Natural killer cell treated with Interleukin-12 subunit alpha and Interleukin-12 subunit beta and Interleukin-15 and Interleukin-18, amount 100 ng/mL, for 72 hours (primary cell): ENCODE results near the gene NUDT3. TPM values are rescaled to one million over a fixed set of nuclear protein-coding genes. Genes with fewer than 3 reads are reported as not detected.

Source experiments
- ATAC-seq, 2 donors: fragments of 150-1000 bp; cut with Tn5 transposase in 1 of 2; sonication (Bioruptor Pico), chemical (Tn5 transposase) in 1 of 2; 2 replicates each; pipeline ENCODE4 v1.10.0; 2021
- DNase-seq: peaks from one replicate; pipeline ENCODE4 v3.0.0; 2022; ENCODE audit warnings: low spot score
- H3K27ac Mint-ChIP-seq, 2 donors: 1 replicate in 1 of 2; 2 replicates in 1 of 2; pipeline ENCODE4 v1.8.0; 2022; ENCODE audit warnings: mixed read lengths in 2 of 2, mild to moderate bottlenecking in 1 of 2, moderate library complexity in 1 of 2
- H3K27me3 Mint-ChIP-seq, 2 donors: 1 replicate in 1 of 2; 2 replicates in 1 of 2; pipeline ENCODE4 v1.8.0; 2022; ENCODE audit warnings: mixed read lengths in 2 of 2
- H3K36me3 Mint-ChIP-seq: one replicate; pipeline ENCODE4 v1.8.0; 2022; ENCODE audit warnings: mixed read lengths
- H3K4me1 Mint-ChIP-seq, 2 donors: 1 replicate in 1 of 2; 2 replicates in 1 of 2; pipeline ENCODE4 v1.8.0; 2022; ENCODE audit warnings: low read depth in 2 of 2, mixed read lengths in 2 of 2, mild to moderate bottlenecking in 1 of 2
- H3K4me3 Mint-ChIP-seq: one replicate; pipeline ENCODE4 v1.8.0; 2022; ENCODE audit warnings: mixed read lengths
- H3K9me3 Mint-ChIP-seq: 2 replicates; pipeline ENCODE4 v1.8.0; 2022; ENCODE audit warnings: mixed read lengths
- total RNA-seq, 2 donors: library from RNA; stranded (reverse); gene quantifications; one replicate each; pipeline ENCODE4 v1.2.3, GENCODE V29; 2022

NUDT3 gene
- total RNA-seq, 2 donors from 2014 or later = 9.2 to 15.4 TPM

GRCh38 chr6:34323300-34323699 is 69.2 kb downstream of the NUDT3 start:
- Mint-ChIP-seq H3K27me3 (no peaks in the 10 kb centered on the region), H3K4me3 (no peak overlapping the region), H3K9me3 (no peaks in the 10 kb centered on the region), H3K36me3 (no peaks in the 10 kb centered on the region), H3K4me1 (peaks cover 6 to 8% of the 10 kb centered on the region in 2 donors), H3K27ac (no peak overlapping the region)
- DNase-seq (no peak), ATAC-seq (no peak)

DNA sequence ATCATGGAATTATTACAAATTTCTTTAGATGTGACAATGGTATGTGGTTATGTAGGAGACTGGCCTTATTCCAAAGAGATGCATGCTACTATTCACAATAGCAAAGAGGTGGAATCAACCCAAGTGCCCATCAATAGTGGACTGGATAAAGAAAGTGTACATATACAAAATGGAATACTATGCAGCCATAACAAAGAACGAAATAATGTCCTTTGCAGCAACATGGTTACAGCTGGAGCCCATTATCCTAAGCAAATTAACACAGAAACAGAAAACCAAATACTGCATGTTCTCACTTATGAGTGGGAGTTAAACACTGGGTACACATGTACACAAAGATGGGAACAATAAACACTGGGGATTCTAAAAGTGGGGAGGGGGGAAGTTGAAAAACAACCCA is 69.7 kb downstream of the NUDT3 start:
- no peaks in the 10 kb centered on the region for H3K27me3 Mint-ChIP-seq
- no peak for DNase-seq
- H3K27ac Mint-ChIP-seq = no peak overlapping the region
- no peaks in the 10 kb centered on the region for H3K9me3 Mint-ChIP-seq
- ATAC-seq = no peak
- H3K4me1 Mint-ChIP-seq = peaks cover 6 to 8% of the 10 kb centered on the region in 2 donors
- H3K36me3 Mint-ChIP-seq = no peaks in the 10 kb centered on the region
- no peak overlapping the region for H3K4me3 Mint-ChIP-seq

DNA sequence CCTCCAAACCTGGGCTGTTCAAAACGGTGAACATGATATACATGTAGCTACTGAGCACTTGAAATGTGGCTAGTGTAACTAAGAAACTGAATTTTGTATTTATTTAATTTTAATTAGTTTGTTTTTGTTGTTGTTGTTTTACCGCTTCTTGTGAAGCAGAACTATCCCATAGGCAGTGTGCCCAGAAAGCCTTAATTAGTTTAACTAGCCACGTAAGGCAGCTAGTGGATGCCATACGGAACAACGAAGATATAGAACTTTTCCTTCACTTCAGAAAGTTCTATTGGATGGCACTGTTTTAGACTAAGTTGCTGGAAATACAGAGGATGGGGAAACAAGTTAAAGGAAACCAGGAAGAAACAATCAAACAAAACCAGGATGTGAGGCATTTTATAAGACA is 70.6 kb downstream of the NUDT3 start:
- no peak overlapping the region for H3K4me3 Mint-ChIP-seq
- H3K27me3 Mint-ChIP-seq = no peaks in the 10 kb centered on the region
- no peaks in the 10 kb centered on the region for H3K9me3 Mint-ChIP-seq
- peaks cover 11 to 12% of the 10 kb centered on the region in 2 donors for H3K4me1 Mint-ChIP-seq
- no peak overlapping the region for H3K27ac Mint-ChIP-seq
- DNase-seq = no peak
- no peak for ATAC-seq
- H3K36me3 Mint-ChIP-seq = no peaks in the 10 kb centered on the region

DNA sequence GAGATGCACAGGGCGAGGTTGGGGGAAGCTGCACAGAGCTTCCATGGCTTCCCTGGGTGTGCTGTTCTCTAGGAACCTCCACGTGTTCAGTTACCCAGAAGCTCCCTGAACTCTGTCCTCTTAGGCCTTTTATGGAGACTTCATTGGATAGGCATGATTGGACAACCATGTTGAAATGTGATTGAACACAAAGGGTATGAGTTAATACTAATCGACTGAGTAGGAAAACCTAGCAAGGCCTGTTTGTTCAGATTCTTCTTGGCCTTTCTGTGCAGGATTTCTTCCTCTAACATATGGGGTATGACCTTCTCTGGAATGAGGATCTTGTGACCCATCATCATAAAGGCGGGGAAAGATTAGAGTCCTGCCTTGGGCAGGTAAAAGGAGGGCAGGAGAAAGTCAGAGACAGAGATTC is 73.0 kb downstream of the NUDT3 start:
- Mint-ChIP-seq H3K27ac (no peak overlapping the region), H3K27me3 (no peaks in the 10 kb centered on the region), H3K36me3 (no peaks in the 10 kb centered on the region), H3K4me3 (no peak overlapping the region), H3K4me1 (peaks cover 23 to 25% of the 10 kb centered on the region in 2 donors), H3K9me3 (no peaks in the 10 kb centered on the region)
- ATAC-seq (no peak), DNase-seq (no peak)

- H3K4me3 Mint-ChIP-seq = no peak overlapping the region
- no peaks in the 10 kb centered on the region for H3K27me3 Mint-ChIP-seq
- H3K4me1 Mint-ChIP-seq = peaks cover 23 to 25% of the 10 kb centered on the region in 2 donors
- DNase-seq (no peak), ATAC-seq (no peak)
- H3K27ac Mint-ChIP-seq = no peak overlapping the region
- H3K9me3 Mint-ChIP-seq = no peaks in the 10 kb centered on the region
- H3K36me3 Mint-ChIP-seq = no peaks in the 10 kb centered on the region
Observed at GRCh38 chr6:34318499-34319470, 73.7 kb downstream of the NUDT3 start.

DNA sequence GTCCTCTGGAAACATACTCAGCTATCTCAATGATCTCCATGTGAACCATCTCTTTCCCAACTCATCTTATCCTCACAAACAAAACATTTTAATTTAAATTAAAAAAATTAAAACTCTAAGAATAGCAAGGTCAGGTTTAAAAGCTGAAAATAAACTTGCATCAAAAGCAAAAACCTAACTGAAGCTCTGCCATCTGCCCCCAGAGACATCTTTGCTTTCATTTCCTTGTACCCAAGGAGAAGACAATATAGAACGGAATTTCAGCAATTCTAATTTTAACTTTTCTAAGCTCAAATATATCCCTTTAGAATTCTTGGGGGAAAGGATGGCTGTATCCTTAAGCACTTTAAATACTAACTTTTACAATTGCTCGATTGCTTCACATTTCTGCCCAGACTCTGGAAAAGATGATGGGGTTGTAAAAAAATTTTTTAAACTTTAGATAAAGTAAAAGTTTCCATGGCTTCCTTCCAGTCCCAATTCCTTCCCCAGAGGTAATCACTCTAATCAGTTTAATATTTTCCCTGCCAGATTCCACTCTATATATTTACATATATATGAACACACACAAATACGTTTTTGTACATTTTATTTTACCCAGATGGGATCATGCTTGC is 74.5 kb downstream of the NUDT3 start:
- Mint-ChIP-seq H3K9me3 (no peaks in the 10 kb centered on the region), H3K27ac (no peak overlapping the region)
- ATAC-seq = no peak

DNA sequence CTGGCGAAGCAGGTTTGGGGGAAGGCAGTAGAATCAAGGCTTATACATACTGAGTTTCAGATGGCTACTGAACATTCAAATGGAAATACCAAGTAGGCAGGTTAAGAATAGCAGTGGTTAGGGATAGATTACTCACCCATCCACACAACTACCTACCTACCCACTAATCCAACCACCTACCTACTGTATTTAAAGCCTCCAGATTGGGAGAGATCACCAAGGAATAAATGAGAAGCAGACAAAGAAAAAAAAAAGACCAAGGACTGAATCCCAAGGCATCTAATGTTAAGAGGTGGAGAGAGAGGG is 75.3 kb downstream of the NUDT3 start:
- Mint-ChIP-seq H3K27ac (no peak overlapping the region), H3K9me3 (no peaks in the 10 kb centered on the region), H3K4me3 (no peak overlapping the region), H3K4me1 (peaks cover 20 to 26% of the 10 kb centered on the region in 2 donors), H3K27me3 (no peaks in the 10 kb centered on the region), H3K36me3 (no peaks in the 10 kb centered on the region)
- no peak for ATAC-seq
- no peak for DNase-seq

More for the DNA sequence above, 74.5 kb downstream of the NUDT3 start:
- H3K4me1 Mint-ChIP-seq = peaks cover 20 to 26% of the 10 kb centered on the region in 2 donors
- no peak for DNase-seq
- H3K36me3 Mint-ChIP-seq = no peaks in the 10 kb centered on the region
- H3K27me3 Mint-ChIP-seq = no peaks in the 10 kb centered on the region
- H3K4me3 Mint-ChIP-seq = no peak overlapping the region

GRCh38 chr6:34316431-34317171 is 75.9 kb downstream of the NUDT3 start:
- H3K9me3 Mint-ChIP-seq = no peaks in the 10 kb centered on the region
- no peak overlapping the region for H3K4me3 Mint-ChIP-seq
- ATAC-seq (no peak), DNase-seq (no peak)
- peak overlapping the region; percentile 23 to 52 for H3K27ac Mint-ChIP-seq
- H3K4me1 Mint-ChIP-seq = peaks cover 20 to 26% of the 10 kb centered on the region in 2 donors
- H3K36me3 Mint-ChIP-seq = no peaks in the 10 kb centered on the region
- H3K27me3 Mint-ChIP-seq = no peaks in the 10 kb centered on the region

DNA sequence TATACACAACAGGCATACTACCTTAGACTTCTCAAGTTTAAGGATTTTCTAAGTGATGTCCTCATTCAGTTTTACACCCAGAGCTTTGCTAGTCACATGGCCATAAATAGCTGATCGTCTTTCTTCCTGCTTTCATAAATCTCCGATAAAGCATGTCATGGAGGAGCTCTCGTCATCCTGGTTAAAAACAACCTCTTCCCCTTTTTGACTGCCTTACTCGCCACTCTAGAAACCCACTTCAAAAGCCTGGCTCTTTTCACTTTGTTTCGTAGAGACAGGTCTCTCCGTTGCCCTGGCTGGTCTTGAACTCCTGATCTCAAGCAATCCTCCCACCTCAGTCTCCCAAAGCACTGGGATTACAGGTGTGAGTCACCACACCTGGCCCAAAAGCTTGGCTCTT is 76.7 kb downstream of the NUDT3 start:
- Mint-ChIP-seq H3K36me3 (no peaks in the 10 kb centered on the region), H3K4me3 (no peak overlapping the region), H3K27me3 (no peaks in the 10 kb centered on the region), H3K4me1 (peaks cover 20 to 26% of the 10 kb centered on the region in 2 donors), H3K9me3 (no peaks in the 10 kb centered on the region), H3K27ac (peak overlapping the region; percentile 23 to 52)
- ATAC-seq (no peak), DNase-seq (no peak)

DNA sequence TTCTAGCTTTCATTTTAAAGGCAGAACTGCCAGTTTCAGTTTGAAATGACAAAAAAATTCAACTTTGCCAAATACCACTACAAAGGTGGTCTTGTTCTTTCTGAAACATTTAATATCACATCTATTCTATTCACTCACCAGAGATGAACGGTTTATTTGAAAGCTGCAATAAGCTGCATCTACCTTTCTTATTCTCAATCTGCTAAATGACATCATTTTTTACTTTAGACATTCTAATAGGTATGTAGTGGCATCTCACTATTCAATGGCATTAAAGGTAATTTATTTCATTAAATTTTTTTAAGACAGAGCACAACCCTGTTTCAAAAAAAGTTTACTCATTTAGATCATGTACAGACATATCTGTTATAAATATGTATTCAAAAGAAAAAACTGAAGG is 77.2 kb downstream of the NUDT3 start:
- peaks cover 20 to 29% of the 10 kb centered on the region in 2 donors for H3K4me1 Mint-ChIP-seq
- H3K4me3 Mint-ChIP-seq = no peak overlapping the region
- ATAC-seq = no peak
- DNase-seq = no peak
- no peaks in the 10 kb centered on the region for H3K9me3 Mint-ChIP-seq
- peak overlapping the region in 1 of 2 donors; percentile 52 for H3K27ac Mint-ChIP-seq
- H3K36me3 Mint-ChIP-seq = no peaks in the 10 kb centered on the region
- H3K27me3 Mint-ChIP-seq = no peaks in the 10 kb centered on the region

GRCh38 chr6:34312259-34312658 is 80.2 kb downstream of the NUDT3 start:
- DNase-seq (no peak), ATAC-seq (no peak)
- Mint-ChIP-seq H3K27me3 (no peaks in the 10 kb centered on the region), H3K9me3 (no peaks in the 10 kb centered on the region), H3K4me1 (peaks cover 19 to 25% of the 10 kb centered on the region in 2 donors), H3K27ac (no peak overlapping the region), H3K4me3 (no peak overlapping the region), H3K36me3 (no peaks in the 10 kb centered on the region)

- Mint-ChIP-seq H3K4me3 (no peak overlapping the region), H3K4me1 (peaks cover 4 to 14% of the 10 kb centered on the region in 2 donors), H3K27ac (no peak overlapping the region), H3K27me3 (no peaks in the 10 kb centered on the region), H3K9me3 (no peaks in the 10 kb centered on the region), H3K36me3 (no peaks in the 10 kb centered on the region)
- DNase-seq (no peak), ATAC-seq (no peak)
Observed at GRCh38 chr6:34310817-34311216, 81.7 kb downstream of the NUDT3 start.

GRCh38 chr6:34308483-34308882 is 84.0 kb downstream of the NUDT3 start:
- H3K4me3 Mint-ChIP-seq = no peak overlapping the region
- H3K27ac Mint-ChIP-seq = no peak overlapping the region
- H3K4me1 Mint-ChIP-seq = peaks cover 0 to 10% of the 10 kb centered on the region in 2 donors

More at GRCh38 chr6:34308483-34308882, 84.0 kb downstream of the NUDT3 start:
- ATAC-seq (no peak), DNase-seq (no peak)
- no peaks in the 10 kb centered on the region for H3K27me3 Mint-ChIP-seq
- no peaks in the 10 kb centered on the region for H3K36me3 Mint-ChIP-seq
- H3K9me3 Mint-ChIP-seq = no peaks in the 10 kb centered on the region
